Astrocyte (in vitro differentiated cells and primary cell): ENCODE measurements around the gene PRRG1.

Experiments used
- CTCF ChIP-seq: IDR thresholded peaks from 2 replicates; pipeline ENCODE4 v1.5.1; 2011; ENCODE audit warnings: low read depth, mild to moderate bottlenecking, inconsistent platforms, low read length, moderate library complexity; ENCODE audit not compliant: insufficient read depth
- EZH2 ChIP-seq: IDR thresholded peaks from 2 replicates; pipeline ENCODE4 v1.6.1; 2012; ENCODE audit warnings: mild to moderate bottlenecking, low read length, inconsistent platforms; ENCODE audit not compliant: insufficient read depth

GRCh38 chrX:37420756-37421155 is 71.6 kb downstream of the PRRG1 start:
- TF ChIP-seq CTCF (no peak), EZH2 (no peak)
